ENCODE measurements around the gene KAZN.

Gene KAZN

DNA sequence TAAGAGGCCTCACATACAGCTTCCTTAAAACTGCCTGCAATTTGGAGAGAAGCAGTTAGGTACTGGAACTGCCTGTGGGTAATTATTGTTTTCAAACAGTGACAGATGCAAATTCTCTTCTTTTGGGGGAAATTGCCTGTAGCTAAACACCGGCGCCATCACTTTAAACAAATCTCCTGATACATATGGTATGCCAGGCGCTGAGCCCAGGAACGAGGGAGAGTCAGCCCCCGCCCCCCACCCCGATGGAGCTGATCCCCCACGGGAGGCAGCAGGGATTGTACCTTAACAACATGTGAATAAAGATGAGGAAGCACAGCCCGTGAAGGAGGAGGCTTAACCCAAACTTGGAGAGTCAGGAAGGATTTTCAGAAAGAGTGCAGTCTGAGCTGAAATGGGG, 562.1 kb downstream of the KAZN start:
- DNase-seq (ENCODE audit: low read depth), result no peak

DNA sequence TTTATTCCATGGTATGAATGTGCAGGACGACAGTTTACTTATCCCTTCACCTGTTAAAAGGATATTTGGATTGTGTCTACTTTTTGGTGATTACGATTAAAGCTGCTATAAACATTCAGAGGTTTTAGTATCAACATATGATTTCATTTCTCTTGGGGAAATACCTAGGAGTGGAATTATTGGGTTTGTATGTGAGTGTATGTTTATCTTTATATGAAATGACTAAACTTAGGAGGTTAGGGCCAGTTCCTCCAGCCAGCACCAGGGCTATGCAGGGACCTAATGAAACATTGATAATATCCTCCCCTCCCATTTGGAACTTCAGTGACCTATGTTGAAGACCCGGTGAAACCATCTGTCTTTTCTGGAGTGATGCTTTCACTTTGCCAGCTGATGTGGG, 568.9 kb downstream of the KAZN start:
- DNase-seq (ENCODE audit: low read depth), result no peak

Data from fibroblast of gingiva (primary cell).